Tibial nerve (tissue), 3 donors: ENCODE results near the gene NCOA1.

Source experiments
- CTCF ChIP-seq, 5 experiments: fragments of 200-600 bp in 3 of 5; fragments of 450-650 bp in 2 of 5; sonication (generic) in 3 of 5; IDR thresholded peaks; one replicate each; pipeline ENCODE4 v1.5.1; 2016 to 2019; ENCODE audit warnings: antibody characterized with exemption in 5 of 5, mild to moderate bottlenecking in 3 of 5, moderate library complexity in 2 of 5
- POLR2A ChIP-seq, 2 donors: fragments of 450-650 bp; IDR thresholded peaks; one replicate each; pipeline ENCODE4 v1.6.1; 2017; ENCODE audit warnings: antibody characterized with exemption in 2 of 2, mild to moderate bottlenecking in 2 of 2, moderate library complexity in 2 of 2

GRCh38 chr2:24793761-24794435 is 302.8 kb downstream of the NCOA1 start:
- TF ChIP-seq CTCF (IDR thresholded peaks at IDR 0.05) (no peak), POLR2A (IDR thresholded peaks at IDR 0.05) (no peak)
